ENCODE results near the gene NFATC1.

DNA sequence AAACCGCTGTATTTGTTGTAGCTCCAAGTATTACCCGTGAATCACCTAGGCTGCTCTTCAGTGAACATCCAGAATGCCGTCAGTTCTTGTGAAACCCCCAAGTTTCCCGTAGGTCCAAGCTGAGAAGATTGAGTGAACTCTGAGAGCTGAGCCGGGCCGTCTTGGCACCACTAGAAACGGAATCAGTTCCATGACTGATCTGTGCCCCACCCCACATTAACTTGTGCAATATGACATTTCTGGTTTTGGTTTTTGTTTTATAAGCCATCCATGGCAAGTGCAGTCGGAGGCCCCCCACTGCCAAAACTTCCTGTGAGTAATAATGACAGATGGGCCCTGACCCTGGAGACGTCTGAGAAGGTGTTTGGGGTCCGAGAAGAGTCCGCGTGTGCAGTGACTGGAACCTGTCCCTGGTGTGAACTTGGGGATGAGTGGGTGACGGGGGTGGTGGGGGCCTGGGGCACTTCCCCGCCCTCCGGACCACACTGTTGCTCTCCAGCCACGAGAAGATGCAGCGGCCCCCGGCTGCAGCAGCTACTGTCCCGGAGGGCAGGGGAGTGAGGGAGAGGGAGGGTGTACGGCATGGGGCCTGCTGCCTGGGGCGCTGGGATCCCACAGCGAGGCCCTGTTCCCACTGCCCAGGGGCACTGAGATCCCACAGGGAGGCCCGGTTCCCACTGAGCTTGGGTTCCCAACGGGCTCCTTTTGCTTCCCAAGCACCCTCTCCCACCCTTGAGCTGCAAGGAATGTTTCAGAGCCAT, 26.5 kb downstream of the NFATC1 start:
- TF ChIP-seq POLR2A (IDR thresholded peaks at IDR 0.05) (no peak), POLR2AphosphoS5 (IDR thresholded peaks at IDR 0.05) (no peak)
- TF ChIP-seq, protein P1, sequence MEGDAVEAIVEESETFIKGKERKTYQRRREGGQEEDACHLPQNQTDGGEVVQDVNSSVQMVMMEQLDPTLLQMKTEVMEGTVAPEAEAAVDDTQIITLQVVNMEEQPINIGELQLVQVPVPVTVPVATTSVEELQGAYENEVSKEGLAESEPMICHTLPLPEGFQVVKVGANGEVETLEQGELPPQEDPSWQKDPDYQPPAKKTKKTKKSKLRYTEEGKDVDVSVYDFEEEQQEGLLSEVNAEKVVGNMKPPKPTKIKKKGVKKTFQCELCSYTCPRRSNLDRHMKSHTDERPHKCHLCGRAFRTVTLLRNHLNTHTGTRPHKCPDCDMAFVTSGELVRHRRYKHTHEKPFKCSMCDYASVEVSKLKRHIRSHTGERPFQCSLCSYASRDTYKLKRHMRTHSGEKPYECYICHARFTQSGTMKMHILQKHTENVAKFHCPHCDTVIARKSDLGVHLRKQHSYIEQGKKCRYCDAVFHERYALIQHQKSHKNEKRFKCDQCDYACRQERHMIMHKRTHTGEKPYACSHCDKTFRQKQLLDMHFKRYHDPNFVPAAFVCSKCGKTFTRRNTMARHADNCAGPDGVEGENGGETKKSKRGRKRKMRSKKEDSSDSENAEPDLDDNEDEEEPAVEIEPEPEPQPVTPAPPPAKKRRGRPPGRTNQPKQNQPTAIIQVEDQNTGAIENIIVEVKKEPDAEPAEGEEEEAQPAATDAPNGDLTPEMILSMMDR (IDR thresholded peaks at IDR 0.05) = no peak

All from transverse colon (tissue), 4 donors.